Upper lobe of right lung (tissue), 1 donor: Measurements from ENCODE around the gene IRF2BPL. TPM values are rescaled to one million over a fixed set of nuclear protein-coding genes. Genes with fewer than 3 reads are reported as not detected.
A peak's percentile ranks its signal among the peaks of the same experiment; 100 is the strongest.

Experiments used
- ATAC-seq: fragments of 200-7000 bp; cut with Tn5 transposase; one replicate; pipeline ENCODE4 v1.9.1; 2020; ENCODE audit warnings: mild to moderate bottlenecking, moderate library complexity
- DNase-seq: peaks from one replicate; pipeline ENCODE4 v3.0.0-alpha.2; 2020
- H3K27ac ChIP-seq: fragments of 200-600 bp; one replicate; pipeline ENCODE4 v1.8.0; 2022
- H3K27me3 ChIP-seq: fragments of 200-600 bp; one replicate; pipeline ENCODE4 v1.8.0; 2022; ENCODE audit warnings: mild to moderate bottlenecking
- H3K36me3 ChIP-seq: fragments of 200-600 bp; one replicate; pipeline ENCODE4 v1.8.0; 2022
- H3K4me1 ChIP-seq: fragments of 200-600 bp; one replicate; pipeline ENCODE4 v1.8.0; 2022
- H3K4me3 ChIP-seq: fragments of 200-600 bp; one replicate; pipeline ENCODE4 v1.8.0; 2022; ENCODE audit warnings: mild to moderate bottlenecking
- H3K9me3 ChIP-seq: fragments of 200-600 bp; one replicate; pipeline ENCODE4 v1.8.0; 2022
- CTCF ChIP-seq: fragments of 200-600 bp; IDR thresholded peaks from one replicate; pipeline ENCODE4 v1.8.0; 2022; ENCODE audit warnings: antibody characterized with exemption
- intact Hi-C: fragments of 100-400 bp; cut with DNase I; formaldehyde crosslinking; loops from one replicate; pipeline ENCODE4 v1.11.0; 2022
- total RNA-seq: library from RNA; stranded (reverse); fragmentation: NEBNext Ultra II Directional; extraction: Animal tissue kit (Norgen Biotek cat#: 25700); gene quantifications from one replicate; pipeline ENCODE4 v1.2.1, GENCODE V29; 2021
- donor health status: DM: no; HTN: yes; CAD: no; lungs with severe emphysema.

The IRF2BPL gene
- total RNA-seq, 1 donor from 2014 or later: 50.6 TPM

DNA sequence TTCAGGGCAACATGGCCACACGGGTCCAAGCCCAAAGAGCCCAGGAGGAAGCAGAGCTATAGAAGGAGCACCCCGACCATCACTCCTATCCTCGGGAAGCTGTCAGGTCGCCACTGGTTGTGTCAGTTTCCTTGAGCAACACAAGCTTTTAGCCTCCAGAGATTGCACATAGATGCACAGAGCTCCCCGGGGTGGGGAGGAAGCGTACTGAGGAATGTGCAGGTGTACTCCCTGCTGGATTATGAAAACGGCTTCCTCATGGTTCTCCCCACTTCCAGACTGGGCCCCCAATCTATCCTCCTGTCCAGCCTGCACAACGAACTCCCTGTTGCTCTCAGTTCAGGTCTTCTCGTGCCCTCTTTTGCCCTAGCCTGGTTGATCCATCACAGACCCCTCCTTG, 30.3 kb upstream of the IRF2BPL start:
- Histone ChIP-seq H3K9me3 (peaks cover 4% of the 10 kb centered on the region), H3K27me3 (no peaks in the 10 kb centered on the region), H3K4me3 (no peak overlapping the region), H3K36me3 (no peaks in the 10 kb centered on the region), H3K27ac (no peak overlapping the region), H3K4me1 (peaks cover 3% of the 10 kb centered on the region)
- ATAC-seq (no peak), DNase-seq (no peak)
- intact Hi-C loops: no loop called here
- TF ChIP-seq CTCF: no peak

DNA sequence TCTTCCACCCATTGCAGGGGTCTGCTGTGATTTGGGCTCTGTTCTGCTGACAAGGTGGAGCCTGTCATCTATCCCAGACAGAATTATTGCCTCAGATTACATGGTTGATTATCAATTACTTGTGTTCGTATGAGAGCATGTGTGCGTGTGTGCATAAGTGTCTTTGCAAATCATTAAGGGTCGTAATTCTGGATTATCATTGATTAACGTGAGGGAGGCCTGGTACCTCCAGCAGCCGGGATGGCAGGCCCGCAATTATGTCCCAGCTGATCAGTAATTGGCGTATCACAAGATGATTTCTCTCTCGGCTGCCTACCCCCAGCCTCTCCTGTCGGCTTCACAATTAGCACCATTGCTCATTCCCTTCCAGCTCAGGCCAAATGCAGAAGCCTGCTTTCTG, 29.6 kb upstream of the IRF2BPL start:
- no peak for TF ChIP-seq CTCF
- intact Hi-C loops: no loop called here

DNA sequence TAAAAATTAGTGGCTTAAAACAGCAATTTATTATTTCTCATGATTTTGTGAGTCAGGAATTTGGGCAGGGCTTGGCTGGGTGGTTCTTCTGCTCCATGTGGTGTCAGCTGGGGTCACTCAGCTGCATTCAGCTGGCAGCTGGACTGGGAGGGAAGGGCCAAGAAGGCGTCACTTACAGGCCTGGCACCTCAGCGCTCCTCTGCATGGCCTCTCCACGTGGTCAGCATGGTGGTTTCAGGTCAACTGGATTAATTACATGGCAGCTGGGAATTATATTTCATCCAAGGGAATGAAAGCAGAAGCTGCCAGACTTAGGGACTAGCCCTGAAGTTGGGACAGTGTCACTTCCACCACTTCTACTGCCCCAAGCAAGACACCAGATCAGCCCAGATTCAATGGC, 27.5 kb upstream of the IRF2BPL start:
- DNase-seq (no peak), ATAC-seq (no peak)
- H3K4me3 ChIP-seq: no peak overlapping the region
- no peaks in the 10 kb centered on the region for H3K27me3 ChIP-seq
- peaks cover 4% of the 10 kb centered on the region for H3K9me3 ChIP-seq
- H3K27ac ChIP-seq: no peak overlapping the region
- peaks cover 18% of the 10 kb centered on the region for H3K4me1 ChIP-seq
- no peaks in the 10 kb centered on the region for H3K36me3 ChIP-seq
- TF ChIP-seq CTCF: no peak
- intact Hi-C loops: no loop called here

More for the DNA sequence above, 29.6 kb upstream of the IRF2BPL start:
- Histone ChIP-seq H3K27ac (no peak overlapping the region), H3K4me1 (peaks cover 4% of the 10 kb centered on the region), H3K9me3 (peaks cover 4% of the 10 kb centered on the region), H3K36me3 (no peaks in the 10 kb centered on the region), H3K4me3 (no peak overlapping the region), H3K27me3 (no peaks in the 10 kb centered on the region)
- DNase-seq (no peak), ATAC-seq (no peak)

DNA sequence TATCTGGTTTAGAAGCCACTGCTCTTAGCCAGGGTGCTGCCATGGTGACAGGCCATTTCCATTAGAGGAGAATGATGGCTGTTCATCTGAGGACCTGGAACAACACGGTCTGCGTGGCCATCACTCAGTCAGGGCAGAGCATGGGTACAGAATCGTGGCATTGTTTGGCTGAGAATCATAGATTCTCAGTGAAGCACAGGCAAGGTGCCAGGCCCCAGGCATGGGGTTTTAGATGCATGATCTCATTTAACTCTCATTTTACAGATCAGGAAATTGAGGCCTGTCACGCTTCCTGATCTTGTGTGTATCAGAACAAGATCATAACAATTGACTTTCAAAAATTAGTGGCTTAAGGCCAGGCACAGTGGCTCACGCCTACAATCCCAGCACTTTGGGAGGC, 26.8 kb upstream of the IRF2BPL start:
- H3K27me3 ChIP-seq: no peaks in the 10 kb centered on the region
- H3K36me3 ChIP-seq: no peaks in the 10 kb centered on the region
- no peak overlapping the region for H3K4me3 ChIP-seq
- DNase-seq (no peak), ATAC-seq (no peak)
- peaks cover 25% of the 10 kb centered on the region for H3K4me1 ChIP-seq
- peak overlapping the region; percentile 25 for H3K27ac ChIP-seq
- H3K9me3 ChIP-seq: peaks cover 4% of the 10 kb centered on the region
- no peak for TF ChIP-seq CTCF
- intact Hi-C loops: no loop called here

- no peaks in the 10 kb centered on the region for H3K36me3 ChIP-seq
- H3K27me3 ChIP-seq: no peaks in the 10 kb centered on the region
- peak; percentile 85 for ATAC-seq
- H3K4me1 ChIP-seq: peaks cover 24% of the 10 kb centered on the region
- peak; percentile 90 for DNase-seq
- peak; percentile 92 for TF ChIP-seq CTCF
- H3K4me3 ChIP-seq: no peak overlapping the region
- H3K27ac ChIP-seq: peak overlapping the region; percentile 68
- H3K9me3 ChIP-seq: peaks cover 4% of the 10 kb centered on the region
- intact Hi-C loops: loop anchor here (5.0 kb wide), 1 partner anchor 141 kb away; no protein-coding TSS in a partner anchor
These were observed 24.7 kb upstream of the IRF2BPL start for GRCh38 chr14:77053046-77053841.
